ENCODE measurements around the gene AFG1L. TPM values are rescaled to one million over a fixed set of nuclear protein-coding genes. Genes with fewer than 3 reads are reported as not detected.

Gene AFG1L
- 3.3 and 4.4 TPM in 2 replicates for total RNA-seq

DNA sequence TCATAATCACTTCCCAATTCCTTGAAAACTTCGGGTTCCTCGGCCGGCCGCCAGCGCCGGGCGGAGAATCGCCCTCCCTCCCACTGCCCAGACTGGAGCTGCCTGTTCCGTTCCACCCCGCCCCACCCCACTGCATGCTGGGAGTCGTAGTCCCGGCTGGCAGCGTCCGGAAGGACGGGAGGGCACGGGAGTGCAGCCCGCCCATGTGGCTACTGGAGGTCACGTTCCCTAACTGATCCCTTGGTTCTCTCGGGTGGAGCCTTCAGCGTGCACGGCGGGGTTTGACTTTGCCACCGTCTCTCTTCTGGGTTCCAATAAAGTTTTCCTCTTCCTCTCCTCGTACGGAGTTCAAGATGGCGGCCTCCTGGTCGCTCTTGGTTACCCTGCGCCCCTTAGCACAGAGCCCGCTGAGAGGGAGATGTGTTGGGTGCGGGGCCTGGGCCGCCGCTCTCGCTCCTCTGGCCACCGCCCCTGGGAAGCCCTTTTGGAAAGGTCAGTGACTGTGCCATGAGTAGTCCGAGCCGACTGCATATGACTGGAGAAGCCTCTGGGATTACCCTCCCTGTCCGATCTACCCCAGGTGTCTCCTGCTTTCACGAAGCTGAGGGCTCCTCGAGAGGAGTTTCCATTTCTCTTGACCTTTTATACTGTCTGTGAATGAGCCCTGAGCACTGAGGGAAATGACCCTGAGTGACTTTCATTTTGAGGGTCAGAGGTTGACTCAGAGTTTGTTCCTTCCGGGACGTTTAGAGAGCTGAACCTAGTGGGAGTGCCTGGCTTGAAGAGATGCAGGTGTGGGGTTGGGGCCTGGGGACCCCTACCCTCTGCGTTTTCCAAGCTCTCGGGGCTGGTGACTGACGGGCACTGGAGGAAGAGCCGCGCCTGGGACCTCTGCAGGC, at the start of gene AFG1L:
TSS of gene AFG1L (plus strand) at position 328 of the 899 bp plus-strand sequence. CDS start at position 354, 26 bp downstream.

GRCh38 chr6:108260809-108261569, 33.9 kb upstream of the AFG1L start, which contains the start of gene SNX3:
Gene SNX3, minus strand, starts transcription at chr6:108261040. Its CDS starts 119 bp downstream, at chr6:108260921.

GRCh38 chr6:108560463-108561308, 265.8 kb downstream of the AFG1L start, which contains the start of gene FOXO3:
Gene FOXO3, plus strand, starts transcription at chr6:108560917. Its CDS starts 292 bp downstream, at chr6:108561209.

Small RNA genes lying within 50 kb of the gene (small RNA-seq; reads per million reads assigned to genes)
- gene AL356121.1 (ENCODE audit: low replicate concordance), result not detected
- gene AL391646.1 (ENCODE audit: low replicate concordance), result not detected
- gene RNA5SP212 (ENCODE audit: low replicate concordance), result not detected
- 0.29 reads per million for gene RNU6-1144P (ENCODE audit: low replicate concordance)
- not detected for gene RNU6-770P (ENCODE audit: low replicate concordance)
- gene Z98742.2 (ENCODE audit: low replicate concordance), result not detected

Other genes with a start within 250 kb of the AFG1L start
- gene OSTM1, start 220.3 kb upstream of the AFG1L start, total RNA-seq, result 59.0 and 104 TPM in 2 replicates
- not detected in 2 replicates for gene NR2E1, start 129.0 kb upstream of the AFG1L start, total RNA-seq
- gene SNX3, start 34.0 kb upstream of the AFG1L start, total RNA-seq, result 135 and 145 TPM in 2 replicates

Measured in placental pericyte (primary cell).